Measurements from ENCODE around the gene KIAA0825. TPM values are rescaled to one million over a fixed set of nuclear protein-coding genes. Genes with fewer than 3 reads are reported as not detected.

KIAA0825 gene
- total RNA-seq, 4 donors from 2014 or later, result 4.1 to 8.2 (median 5.6) TPM

DNA sequence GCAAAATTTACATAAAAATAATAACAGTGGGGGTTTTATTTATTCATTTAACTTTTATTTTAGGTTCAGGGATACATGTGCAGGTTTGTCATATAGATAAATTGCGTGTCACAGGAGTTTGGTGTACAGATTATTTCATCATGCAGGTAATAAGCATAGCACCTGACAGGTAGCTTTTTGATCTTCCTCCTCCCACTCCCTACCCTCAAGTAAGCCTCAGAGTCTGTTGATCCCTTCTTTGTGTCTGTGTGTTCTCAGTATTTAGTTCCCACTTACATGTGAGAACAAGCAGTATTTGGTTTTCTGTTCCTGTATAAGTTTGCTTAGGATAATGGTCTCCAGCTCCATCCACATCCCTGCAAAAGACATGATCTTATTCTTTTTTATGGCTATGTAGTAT, 240.3 kb downstream of the KIAA0825 start:
- no peaks in the 10 kb centered on the region for H3K36me3 ChIP-seq
- no peak for DNase-seq
- H3K27me3 ChIP-seq, result no peaks in the 10 kb centered on the region
- TF ChIP-seq POLR2A (IDR thresholded peaks at IDR 0.05), result no peak
- no peak for TF ChIP-seq CTCF (IDR thresholded peaks at IDR 0.05)
- no peaks in the 10 kb centered on the region for H3K9me3 ChIP-seq
- no peak overlapping the region for H3K27ac ChIP-seq
- H3K4me1 ChIP-seq, result no peaks in the 10 kb centered on the region
- H3K4me3 ChIP-seq, result no peak overlapping the region

DNA sequence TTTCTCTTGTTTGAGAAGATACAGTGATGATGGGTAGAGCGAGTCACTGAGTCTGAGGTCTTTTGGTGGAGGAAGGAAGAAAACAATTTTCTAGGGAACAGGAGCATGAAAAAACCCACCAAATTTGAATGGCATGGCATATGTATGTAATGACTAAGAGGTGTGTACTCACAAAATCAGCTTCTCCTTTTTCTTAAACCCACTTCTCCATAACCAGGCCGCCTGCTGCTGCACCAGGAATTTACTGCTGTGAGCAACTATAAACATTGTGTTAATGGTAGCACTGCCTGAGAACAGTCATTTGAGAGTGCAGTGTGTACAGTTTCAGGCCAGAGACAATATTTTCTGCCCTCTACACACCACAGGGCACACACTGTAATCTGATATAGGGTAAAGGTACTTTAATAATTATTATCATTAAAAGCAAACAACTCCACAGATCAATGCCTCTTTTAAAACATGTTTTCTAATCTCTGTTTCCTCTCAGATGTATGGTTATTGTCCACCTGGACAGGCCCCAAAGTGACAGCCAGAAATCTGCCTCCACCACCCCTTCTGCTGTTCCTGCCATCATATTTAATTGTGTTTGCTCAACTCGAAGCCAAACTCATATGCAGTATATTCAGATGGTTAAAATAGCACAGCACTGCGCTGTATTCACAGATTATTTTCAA, 241.6 kb downstream of the KIAA0825 start:
- Histone ChIP-seq H3K36me3 (no peaks in the 10 kb centered on the region), H3K27me3 (no peaks in the 10 kb centered on the region), H3K9me3 (no peaks in the 10 kb centered on the region), H3K4me3 (no peak overlapping the region), H3K27ac (no peak overlapping the region), H3K4me1 (no peaks in the 10 kb centered on the region)
- DNase-seq, result no peak
- TF ChIP-seq CTCF (IDR thresholded peaks at IDR 0.05), result no peak
- TF ChIP-seq POLR2A (IDR thresholded peaks at IDR 0.05), result no peak

DNA sequence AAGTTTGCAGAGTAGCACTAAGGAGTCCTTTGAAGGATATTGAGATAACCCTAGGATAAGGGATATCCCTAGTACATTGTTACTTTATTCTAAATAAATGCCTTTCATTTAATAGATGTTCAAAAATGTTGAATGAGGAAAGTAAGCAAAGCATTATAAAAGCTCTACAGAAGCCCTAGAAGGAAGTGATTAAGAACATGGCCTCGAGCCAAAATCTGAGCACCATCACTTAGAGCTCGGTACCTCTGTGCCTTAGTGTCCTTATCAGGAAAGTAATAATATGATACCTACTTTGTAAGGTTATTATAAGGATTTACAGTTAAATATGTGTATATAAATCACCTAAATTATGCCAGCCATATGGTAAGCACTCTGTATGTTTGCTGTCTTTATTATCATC, 242.6 kb downstream of the KIAA0825 start:
- TF ChIP-seq POLR2A (IDR thresholded peaks at IDR 0.05) (no peak), CTCF (IDR thresholded peaks at IDR 0.05) (no peak)
- no peak overlapping the region for H3K27ac ChIP-seq
- no peaks in the 10 kb centered on the region for H3K36me3 ChIP-seq
- H3K9me3 ChIP-seq, result no peaks in the 10 kb centered on the region
- H3K4me1 ChIP-seq, result no peaks in the 10 kb centered on the region
- no peak overlapping the region for H3K4me3 ChIP-seq
- DNase-seq, result no peak
- no peaks in the 10 kb centered on the region for H3K27me3 ChIP-seq

DNA sequence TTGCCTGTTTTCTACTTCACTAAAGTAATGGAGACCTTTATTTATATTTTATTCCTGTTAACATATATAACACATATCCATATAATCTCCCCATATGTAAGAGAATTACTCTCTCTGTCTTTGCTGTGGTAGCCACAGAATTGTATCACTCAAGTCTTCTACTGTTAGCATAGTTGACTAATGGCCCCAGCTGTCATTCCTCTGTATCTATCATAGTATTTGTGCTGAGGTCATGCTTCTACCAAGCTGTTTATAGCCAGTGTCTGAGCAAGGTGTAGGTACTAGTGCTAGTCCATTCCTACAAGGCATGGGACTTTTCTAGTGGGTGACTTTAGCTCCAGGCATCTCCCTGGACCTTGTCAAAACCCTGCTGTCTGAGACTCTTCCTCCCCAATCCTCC, 244.1 kb downstream of the KIAA0825 start:
- Histone ChIP-seq H3K27me3 (no peaks in the 10 kb centered on the region), H3K9me3 (no peaks in the 10 kb centered on the region), H3K4me1 (no peaks in the 10 kb centered on the region), H3K36me3 (no peaks in the 10 kb centered on the region), H3K27ac (no peak overlapping the region), H3K4me3 (no peak overlapping the region)
- TF ChIP-seq POLR2A (IDR thresholded peaks at IDR 0.05) (no peak), CTCF (IDR thresholded peaks at IDR 0.05) (no peak)
- no peak for DNase-seq

DNA sequence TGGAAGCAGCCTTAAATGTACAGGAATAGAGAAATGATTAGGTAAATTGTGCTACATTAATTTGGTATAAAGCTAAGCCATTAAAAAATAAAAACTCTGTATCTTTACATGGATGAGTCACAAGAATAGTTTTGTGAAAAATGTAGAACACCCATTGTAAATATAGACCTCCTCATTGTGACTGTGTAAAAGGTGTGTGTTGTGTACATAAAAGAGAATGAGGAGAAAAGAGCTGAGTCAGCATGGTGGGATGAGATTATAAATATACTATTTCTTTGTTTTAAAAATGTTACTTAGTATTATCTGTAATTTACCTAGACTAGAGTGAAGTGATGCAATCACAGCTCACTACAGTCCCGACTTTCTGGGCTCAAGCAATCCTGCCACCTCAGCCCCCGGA, 250.5 kb downstream of the KIAA0825 start:
- no peak for DNase-seq
- no peak overlapping the region for H3K4me3 ChIP-seq
- no peak overlapping the region for H3K27ac ChIP-seq
- no peaks in the 10 kb centered on the region for H3K27me3 ChIP-seq
- no peak for TF ChIP-seq CTCF (IDR thresholded peaks at IDR 0.05)
- TF ChIP-seq POLR2A (IDR thresholded peaks at IDR 0.05), result no peak
- H3K9me3 ChIP-seq, result no peaks in the 10 kb centered on the region
- no peaks in the 10 kb centered on the region for H3K36me3 ChIP-seq
- no peaks in the 10 kb centered on the region for H3K4me1 ChIP-seq

- H3K27me3 ChIP-seq, result no peaks in the 10 kb centered on the region
- no peak overlapping the region for H3K27ac ChIP-seq
- no peak for TF ChIP-seq POLR2A (IDR thresholded peaks at IDR 0.05)
- TF ChIP-seq CTCF (IDR thresholded peaks at IDR 0.05), result no peak
- H3K4me3 ChIP-seq, result no peak overlapping the region
- H3K4me1 ChIP-seq, result no peaks in the 10 kb centered on the region
- no peaks in the 10 kb centered on the region for H3K9me3 ChIP-seq
- H3K36me3 ChIP-seq, result no peaks in the 10 kb centered on the region
- no peak for DNase-seq
Measured at GRCh38 chr5:94366811-94367210, 251.6 kb downstream of the KIAA0825 start.

Data from Peyer's patch (tissue), 4 donors.